Measurements from ENCODE around the gene C17orf50.

DNA sequence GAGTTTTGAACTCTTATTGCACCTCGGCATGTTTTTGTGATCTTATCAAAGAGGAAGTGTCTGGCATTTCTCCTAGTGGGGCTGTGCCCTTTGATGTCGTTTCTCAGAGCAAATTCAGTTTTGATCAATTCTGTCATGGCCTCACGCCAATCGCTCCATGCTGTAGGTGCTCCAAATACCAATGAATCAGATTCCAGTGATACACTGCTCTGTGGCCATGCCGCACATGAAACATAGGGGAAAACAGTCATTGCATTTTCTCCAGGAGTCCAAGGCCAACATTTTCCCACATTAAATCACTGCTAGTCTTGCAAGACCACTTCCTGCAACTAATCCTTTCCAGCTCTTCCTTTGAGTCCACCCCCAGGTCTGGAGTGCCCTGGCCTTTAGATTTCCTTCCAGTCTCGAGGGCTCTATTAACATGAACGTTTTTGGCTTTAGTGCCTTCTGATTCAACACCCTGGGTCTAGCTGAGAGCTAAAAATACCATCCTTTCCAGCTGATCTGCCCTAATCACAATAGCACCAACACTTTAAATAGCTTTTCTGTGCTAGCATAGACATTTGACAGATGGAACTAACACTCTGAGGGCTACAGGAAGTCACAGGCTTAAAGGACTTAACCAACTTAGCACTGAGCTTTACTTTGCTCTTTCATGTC, 47.5 kb upstream of the C17orf50 start:
- no peak for TF ChIP-seq CTCF (IDR thresholded peaks at IDR 0.05; ENCODE audit: insufficient read depth, low read length, poor library complexity, severe bottlenecking)
- TF ChIP-seq EZH2phosphoT487 (conservative IDR thresholded peaks at IDR 0.05; ENCODE audit: low read length) = no peak
